Activated T-helper 17 cell treated with anti-CD3 and anti-CD28 coated beads, Interleukin-2, amount 50 U/mL, for 72 hours (primary cell): ENCODE results near the gene TMPRSS9. TPM values are rescaled to one million over a fixed set of nuclear protein-coding genes. Genes with fewer than 3 reads are reported as not detected.

ENCODE experiments used
- ATAC-seq: fragments of 150-1000 bp; cut with Tn5 transposase; replicated peaks from 2 replicates; pipeline ENCODE4 v1.10.0; 2021; ENCODE audit warnings: mild to moderate bottlenecking, moderate library complexity
- H3K27ac Mint-ChIP-seq: one replicate; pipeline ENCODE4 v1.8.0; 2022; ENCODE audit warnings: mixed read lengths
- H3K27me3 Mint-ChIP-seq: one replicate; pipeline ENCODE4 v1.8.0; 2022; ENCODE audit warnings: mixed read lengths
- H3K36me3 Mint-ChIP-seq: one replicate; pipeline ENCODE4 v1.8.0; 2022; ENCODE audit warnings: low read depth, mild to moderate bottlenecking, mixed read lengths
- H3K4me1 Mint-ChIP-seq: one replicate; pipeline ENCODE4 v1.8.0; 2022; ENCODE audit warnings: mixed read lengths
- H3K4me3 Mint-ChIP-seq: one replicate; pipeline ENCODE4 v1.8.0; 2022; ENCODE audit warnings: mild to moderate bottlenecking, mixed read lengths
- H3K9me3 Mint-ChIP-seq: one replicate; pipeline ENCODE4 v1.8.0; 2022; ENCODE audit warnings: mixed read lengths
- total RNA-seq, 2 donors: library from RNA; stranded (reverse); gene quantifications; one replicate each; pipeline ENCODE4 v1.2.3, GENCODE V29; 2022

Gene TMPRSS9
- total RNA-seq, 2 donors from 2014 or later, result not detected

- Mint-ChIP-seq H3K9me3 (no peaks in the 10 kb centered on the region), H3K36me3 (peaks cover 66% of the 10 kb centered on the region), H3K4me1 (peaks cover 24% of the 10 kb centered on the region), H3K4me3 (peak overlapping the region; percentile 97), H3K27me3 (no peaks in the 10 kb centered on the region), H3K27ac (peak overlapping the region; percentile 68)
- no peak for ATAC-seq
Measured at GRCh38 chr19:2325281-2326046, 34.6 kb upstream of the TMPRSS9 start.

GRCh38 chr19:2326699-2327360 is 33.2 kb upstream of the TMPRSS9 start:
- H3K36me3 Mint-ChIP-seq, result peaks cover 65% of the 10 kb centered on the region

GRCh38 chr19:2327773-2328400 is 32.2 kb upstream of the TMPRSS9 start:
- peaks cover 24% of the 10 kb centered on the region for H3K4me1 Mint-ChIP-seq
- H3K27me3 Mint-ChIP-seq, result no peaks in the 10 kb centered on the region
- H3K27ac Mint-ChIP-seq, result peak overlapping the region; percentile 97
- ATAC-seq, result peak; percentile 83
- H3K9me3 Mint-ChIP-seq, result no peaks in the 10 kb centered on the region
- peaks cover 54% of the 10 kb centered on the region for H3K36me3 Mint-ChIP-seq
- H3K4me3 Mint-ChIP-seq, result peak overlapping the region; percentile 97

More at GRCh38 chr19:2326699-2327360, 33.2 kb upstream of the TMPRSS9 start:
- Mint-ChIP-seq H3K4me1 (peaks cover 24% of the 10 kb centered on the region), H3K4me3 (peak overlapping the region; percentile 97), H3K27me3 (no peaks in the 10 kb centered on the region), H3K27ac (peak overlapping the region; percentile 97), H3K9me3 (no peaks in the 10 kb centered on the region)
- ATAC-seq, result no peak

GRCh38 chr19:2328401-2329148 is 31.5 kb upstream of the TMPRSS9 start, which contains the start of the genes LSM7 and SPPL2B:
Gene LSM7 (minus strand): TSS chr19:2328586. CDS start chr19:2328566, 20 bp downstream.
Gene SPPL2B (plus strand): TSS chr19:2328684. CDS start chr19:2328710, 26 bp downstream.
- Mint-ChIP-seq H3K27ac (peak within 1 kb of the TSS; percentile 97), H3K4me1 (peaks cover 24% of the 10 kb centered on the region), H3K36me3 (peaks cover 48% of the 10 kb centered on the region), H3K4me3 (peak within 1 kb of the TSS; percentile 97), H3K27me3 (no peaks in the 10 kb centered on the region), H3K9me3 (no peaks in the 10 kb centered on the region)
- peak; percentile 91 for ATAC-seq

- H3K27me3 Mint-ChIP-seq, result no peaks in the 10 kb centered on the region
- peak overlapping the region; percentile 97 for H3K27ac Mint-ChIP-seq
- H3K9me3 Mint-ChIP-seq, result no peaks in the 10 kb centered on the region
- peaks cover 43% of the 10 kb centered on the region for H3K36me3 Mint-ChIP-seq
- no peak for ATAC-seq
- H3K4me1 Mint-ChIP-seq, result peaks cover 24% of the 10 kb centered on the region
- peak overlapping the region; percentile 97 for H3K4me3 Mint-ChIP-seq
Measured at GRCh38 chr19:2329149-2329478, 31.0 kb upstream of the TMPRSS9 start.

GRCh38 chr19:2329501-2329916 is 30.6 kb upstream of the TMPRSS9 start:
- Mint-ChIP-seq H3K27me3 (no peaks in the 10 kb centered on the region), H3K9me3 (no peaks in the 10 kb centered on the region), H3K36me3 (peaks cover 39% of the 10 kb centered on the region), H3K4me1 (peaks cover 24% of the 10 kb centered on the region), H3K4me3 (peak overlapping the region; percentile 97), H3K27ac (peak overlapping the region; percentile 97)
- no peak for ATAC-seq

- H3K36me3 Mint-ChIP-seq, result peaks cover 34% of the 10 kb centered on the region
Measured at GRCh38 chr19:2330255-2330631, 29.8 kb upstream of the TMPRSS9 start.

GRCh38 chr19:2330632-2331284 is 29.3 kb upstream of the TMPRSS9 start:
- Mint-ChIP-seq H3K36me3 (peaks cover 29% of the 10 kb centered on the region), H3K4me3 (peak overlapping the region; percentile 97), H3K27ac (peak overlapping the region; percentile 97), H3K4me1 (peaks cover 26% of the 10 kb centered on the region), H3K9me3 (peaks cover 3% of the 10 kb centered on the region), H3K27me3 (no peaks in the 10 kb centered on the region)
- ATAC-seq, result no peak

More at GRCh38 chr19:2330255-2330631, 29.8 kb upstream of the TMPRSS9 start:
- no peaks in the 10 kb centered on the region for H3K27me3 Mint-ChIP-seq
- H3K9me3 Mint-ChIP-seq, result no peaks in the 10 kb centered on the region
- H3K4me3 Mint-ChIP-seq, result peak overlapping the region; percentile 97
- H3K4me1 Mint-ChIP-seq, result peaks cover 24% of the 10 kb centered on the region
- peak overlapping the region; percentile 97 for H3K27ac Mint-ChIP-seq
- no peak for ATAC-seq

- ATAC-seq, result no peak
- H3K27me3 Mint-ChIP-seq, result no peaks in the 10 kb centered on the region
- no peak overlapping the region for H3K4me3 Mint-ChIP-seq
- no peak overlapping the region for H3K27ac Mint-ChIP-seq
- H3K36me3 Mint-ChIP-seq, result peaks cover 19% of the 10 kb centered on the region
- peaks cover 30% of the 10 kb centered on the region for H3K4me1 Mint-ChIP-seq
- H3K9me3 Mint-ChIP-seq, result peaks cover 7% of the 10 kb centered on the region
Measured at GRCh38 chr19:2331601-2332246, 28.3 kb upstream of the TMPRSS9 start.

GRCh38 chr19:2332341-2333026 is 27.6 kb upstream of the TMPRSS9 start:
- Mint-ChIP-seq H3K27me3 (no peaks in the 10 kb centered on the region), H3K4me3 (no peak overlapping the region), H3K4me1 (peaks cover 28% of the 10 kb centered on the region), H3K36me3 (peaks cover 11% of the 10 kb centered on the region), H3K27ac (no peak overlapping the region), H3K9me3 (peaks cover 7% of the 10 kb centered on the region)
- ATAC-seq, result no peak

- Mint-ChIP-seq H3K4me1 (peaks cover 24% of the 10 kb centered on the region), H3K9me3 (peaks cover 7% of the 10 kb centered on the region), H3K27ac (no peak overlapping the region), H3K36me3 (peaks cover 4% of the 10 kb centered on the region), H3K27me3 (no peaks in the 10 kb centered on the region), H3K4me3 (no peak overlapping the region)
- no peak for ATAC-seq
Measured at GRCh38 chr19:2333027-2333806, 26.8 kb upstream of the TMPRSS9 start.

GRCh38 chr19:2333807-2334211 is 26.3 kb upstream of the TMPRSS9 start:
- Mint-ChIP-seq H3K27ac (no peak overlapping the region), H3K4me3 (no peak overlapping the region), H3K36me3 (no peaks in the 10 kb centered on the region), H3K27me3 (no peaks in the 10 kb centered on the region), H3K4me1 (peaks cover 24% of the 10 kb centered on the region), H3K9me3 (peaks cover 7% of the 10 kb centered on the region)
- ATAC-seq, result no peak
